GM23248 (cell line): Measurements from ENCODE around the gene ITGAV.

Experiments
- EZH2 ChIP-seq: fragments of 200-600 bp; sonication (generic); IDR thresholded peaks from 2 replicates; pipeline ENCODE4 v1.6.1; 2018; ENCODE audit warnings: antibody characterized with exemption, mild to moderate bottlenecking; ENCODE audit not compliant: insufficient read depth, poor library complexity, severe bottlenecking
- EZH2phosphoT487 ChIP-seq: fragments of 200-600 bp; sonication (generic); IDR thresholded peaks from 2 replicates; pipeline ENCODE4 v1.6.1; 2018; ENCODE audit warnings: antibody characterized with exemption, moderate library complexity, mild to moderate bottlenecking, low read depth; ENCODE audit not compliant: insufficient read depth

- TF ChIP-seq EZH2phosphoT487 (no peak), EZH2 (no peak)
Measured at GRCh38 chr2:186591506-186591890, 1.6 kb downstream of the ITGAV start.
